HG03342 (cell line): ENCODE measurements around the gene FLAD1.

Experiments
- ATAC-seq: cut with Tn5 transposase; IDR thresholded peaks from one replicate; pipeline ENCODE4 v1.9.1; 2021; ENCODE audit warnings: mild to moderate bottlenecking, moderate library complexity; ENCODE audit not compliant: unreplicated experiment

FLAD1 gene

GRCh38 chr1:155034318-155035208, 51.4 kb downstream of the FLAD1 start:
- no peak for ATAC-seq

GRCh38 chr1:155035936-155036335, 52.8 kb downstream of the FLAD1 start:
- ATAC-seq = no peak

GRCh38 chr1:155037043-155037442, 53.9 kb downstream of the FLAD1 start:
- no peak for ATAC-seq

- ATAC-seq = no peak
Measured at GRCh38 chr1:155037851-155038441, 54.8 kb downstream of the FLAD1 start.

GRCh38 chr1:155038602-155039307, 55.6 kb downstream of the FLAD1 start:
- no peak for ATAC-seq

GRCh38 chr1:155039308-155039669, 56.1 kb downstream of the FLAD1 start:
- ATAC-seq = no peak

- no peak for ATAC-seq
Measured at GRCh38 chr1:155040358-155041093, 57.4 kb downstream of the FLAD1 start.
